ENCODE results near the gene TOP2A.
"Not testable (repeated sequence)": the region's sequence is repeated elsewhere in the genome, so short reads cannot be mapped to it uniquely, and the experiment has no call there.

The TOP2A gene

GRCh38 chr17:40416671-40417070 is 1.0 kb downstream of the TOP2A start:
- no peak overlapping the region for H3K9ac ChIP-seq (ENCODE audit: low read length in 5 of 5)
- H3K27ac ChIP-seq (ENCODE audit: low read depth, low read length): no peak overlapping the region

DNA sequence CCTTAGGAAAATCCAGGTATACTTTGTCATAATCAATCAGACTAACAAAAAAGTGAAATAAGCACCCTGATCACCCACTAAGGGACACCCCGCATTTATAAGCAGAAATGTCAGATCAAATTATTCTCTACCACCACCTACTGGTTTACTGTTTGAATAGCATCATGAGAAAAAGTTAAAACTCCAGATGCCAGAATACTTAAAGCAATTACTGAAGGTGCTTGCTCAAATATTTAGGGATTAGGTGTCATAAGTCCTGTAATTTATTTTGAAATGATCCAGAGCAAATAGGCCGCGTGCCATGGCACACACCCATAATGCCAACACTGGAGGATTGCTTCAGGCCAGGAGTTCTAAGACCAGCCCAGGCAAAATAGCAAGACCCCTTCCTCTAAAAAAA is 2.3 kb downstream of the TOP2A start:
- Histone ChIP-seq H3K27ac (ENCODE audit: low read depth, low read length) (no peak overlapping the region), H3K4me3 (ENCODE audit: low read depth in 1 of 5, low read length in 5 of 5) (no peak overlapping the region), H3K27me3 (ENCODE audit: control insufficient read depth in 5 of 5, insufficient read depth in 4 of 5, low read length in 5 of 5) (peaks cover 0 to 4% (median 0%) of the 10 kb centered on the region in 5 donors), H3K9me3 (ENCODE audit: control insufficient read depth in 5 of 5, low read length in 5 of 5) (no peaks in the 10 kb centered on the region), H3K9ac (ENCODE audit: low read length in 5 of 5) (no peak overlapping the region), H3K36me3 (ENCODE audit: control insufficient read depth in 5 of 5, insufficient read depth in 5 of 5, low read length in 5 of 5) (no peaks in the 10 kb centered on the region), H3K4me1 (ENCODE audit: control insufficient read depth in 5 of 5, insufficient read depth in 5 of 5, low read length in 5 of 5) (peaks cover 0 to 30% (median 26%) of the 10 kb centered on the region in 5 donors)

More at GRCh38 chr17:40416671-40417070, 1.0 kb downstream of the TOP2A start:
- Histone ChIP-seq H3K27me3 (ENCODE audit: control insufficient read depth in 5 of 5, insufficient read depth in 4 of 5, low read length in 5 of 5) (peaks cover 0 to 4% (median 0%) of the 10 kb centered on the region in 5 donors), H3K4me1 (ENCODE audit: control insufficient read depth in 5 of 5, insufficient read depth in 5 of 5, low read length in 5 of 5) (peaks cover 0 to 30% (median 26%) of the 10 kb centered on the region in 5 donors), H3K36me3 (ENCODE audit: control insufficient read depth in 5 of 5, insufficient read depth in 5 of 5, low read length in 5 of 5) (no peaks in the 10 kb centered on the region), H3K4me3 (ENCODE audit: low read depth in 1 of 5, low read length in 5 of 5) (no peak overlapping the region), H3K9me3 (ENCODE audit: control insufficient read depth in 5 of 5, low read length in 5 of 5) (no peaks in the 10 kb centered on the region)

DNA sequence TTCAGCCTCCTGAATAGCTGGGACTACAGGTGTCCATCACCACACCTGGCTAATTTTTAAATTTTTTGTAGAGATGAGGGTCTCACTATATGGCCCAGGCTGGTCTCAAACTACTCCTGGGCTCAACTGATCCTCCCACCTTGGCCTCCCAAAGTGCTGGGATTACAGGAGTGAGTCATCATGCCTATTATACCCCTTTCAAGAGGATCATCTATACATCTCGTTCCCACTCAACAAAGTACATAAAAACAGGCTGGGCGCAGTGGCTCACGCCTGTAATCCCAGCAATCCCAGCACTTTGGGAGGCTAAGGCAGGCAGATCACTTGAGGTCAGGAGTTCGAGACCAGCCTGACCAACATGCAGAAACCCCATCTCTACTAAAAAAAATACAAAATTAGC is 3.4 kb downstream of the TOP2A start:
- H3K4me1 ChIP-seq (ENCODE audit: control insufficient read depth in 5 of 5, insufficient read depth in 5 of 5, low read length in 5 of 5): peaks cover 0 to 22% (median 20%) of the 10 kb centered on the region in 5 donors
- H3K4me3 ChIP-seq (ENCODE audit: low read depth in 1 of 5, low read length in 5 of 5); H3K27ac ChIP-seq (ENCODE audit: low read depth, low read length); H3K9me3 ChIP-seq (ENCODE audit: control insufficient read depth in 5 of 5, low read length in 5 of 5); H3K36me3 ChIP-seq (ENCODE audit: control insufficient read depth in 5 of 5, insufficient read depth in 5 of 5, low read length in 5 of 5); H3K9ac ChIP-seq (ENCODE audit: low read length in 5 of 5); H3K27me3 ChIP-seq (ENCODE audit: control insufficient read depth in 5 of 5, insufficient read depth in 4 of 5, low read length in 5 of 5): not testable (repeated sequence)

GRCh38 chr17:40412880-40413279 is 4.8 kb downstream of the TOP2A start:
- H3K27ac ChIP-seq (ENCODE audit: low read depth, low read length): no peak overlapping the region
- H3K9me3 ChIP-seq (ENCODE audit: control insufficient read depth in 5 of 5, low read length in 5 of 5): no peaks in the 10 kb centered on the region
- no peak overlapping the region for H3K4me3 ChIP-seq (ENCODE audit: low read depth in 1 of 5, low read length in 5 of 5)
- H3K36me3 ChIP-seq (ENCODE audit: control insufficient read depth in 5 of 5, insufficient read depth in 5 of 5, low read length in 5 of 5): no peaks in the 10 kb centered on the region
- H3K4me1 ChIP-seq (ENCODE audit: control insufficient read depth in 5 of 5, insufficient read depth in 5 of 5, low read length in 5 of 5): peaks cover 0 to 8% (median 8%) of the 10 kb centered on the region in 5 donors
- H3K9ac ChIP-seq (ENCODE audit: low read length in 5 of 5): no peak overlapping the region
- peaks cover 0 to 4% (median 0%) of the 10 kb centered on the region in 5 donors for H3K27me3 ChIP-seq (ENCODE audit: control insufficient read depth in 5 of 5, insufficient read depth in 4 of 5, low read length in 5 of 5)

GRCh38 chr17:40411821-40412220 is 5.9 kb downstream of the TOP2A start:
- Histone ChIP-seq H3K36me3 (ENCODE audit: control insufficient read depth in 5 of 5, insufficient read depth in 5 of 5, low read length in 5 of 5) (no peaks in the 10 kb centered on the region), H3K27me3 (ENCODE audit: control insufficient read depth in 5 of 5, insufficient read depth in 4 of 5, low read length in 5 of 5) (no peaks in the 10 kb centered on the region), H3K27ac (ENCODE audit: low read depth, low read length) (no peak overlapping the region), H3K4me3 (ENCODE audit: low read depth in 1 of 5, low read length in 5 of 5) (no peak overlapping the region), H3K9ac (ENCODE audit: low read length in 5 of 5) (no peak overlapping the region), H3K9me3 (ENCODE audit: control insufficient read depth in 5 of 5, low read length in 5 of 5) (no peaks in the 10 kb centered on the region), H3K4me1 (ENCODE audit: control insufficient read depth in 5 of 5, insufficient read depth in 5 of 5, low read length in 5 of 5) (no peaks in the 10 kb centered on the region)

- H3K27me3 ChIP-seq (ENCODE audit: control insufficient read depth in 5 of 5, insufficient read depth in 4 of 5, low read length in 5 of 5): no peaks in the 10 kb centered on the region
- H3K36me3 ChIP-seq (ENCODE audit: control insufficient read depth in 5 of 5, insufficient read depth in 5 of 5, low read length in 5 of 5): no peaks in the 10 kb centered on the region
Observed at GRCh38 chr17:40410082-40410481, 7.6 kb downstream of the TOP2A start.

DNA sequence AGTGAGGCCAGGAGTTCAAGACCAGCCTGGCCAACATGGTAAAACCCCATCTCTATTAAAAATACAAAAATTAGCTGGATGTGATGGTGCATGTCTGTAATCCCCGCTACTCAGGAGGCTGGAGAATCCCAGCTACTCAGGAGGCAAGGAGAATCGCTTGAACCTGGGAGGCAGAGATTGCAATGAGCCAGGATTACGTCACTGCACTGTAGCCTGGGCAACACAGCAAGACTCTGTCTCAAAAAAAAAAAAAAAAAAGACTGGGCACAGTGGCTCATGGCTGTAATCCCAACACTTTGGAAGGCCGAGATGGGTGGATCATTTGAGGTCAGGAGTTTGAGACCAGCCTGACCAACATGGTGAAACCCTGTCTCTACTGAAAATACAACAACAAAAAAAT is 8.2 kb downstream of the TOP2A start:
- not testable (repeated sequence) for H3K4me1 ChIP-seq (ENCODE audit: control insufficient read depth in 5 of 5, insufficient read depth in 5 of 5, low read length in 5 of 5); H3K27me3 ChIP-seq (ENCODE audit: control insufficient read depth in 5 of 5, insufficient read depth in 4 of 5, low read length in 5 of 5); H3K36me3 ChIP-seq (ENCODE audit: control insufficient read depth in 5 of 5, insufficient read depth in 5 of 5, low read length in 5 of 5); H3K4me3 ChIP-seq (ENCODE audit: low read depth in 1 of 5, low read length in 5 of 5); H3K9ac ChIP-seq (ENCODE audit: low read length in 5 of 5); H3K27ac ChIP-seq (ENCODE audit: low read depth, low read length); H3K9me3 ChIP-seq (ENCODE audit: control insufficient read depth in 5 of 5, low read length in 5 of 5)

More at GRCh38 chr17:40410082-40410481, 7.6 kb downstream of the TOP2A start:
- H3K4me3 ChIP-seq (ENCODE audit: low read depth in 1 of 5, low read length in 5 of 5): no peak overlapping the region
- H3K4me1 ChIP-seq (ENCODE audit: control insufficient read depth in 5 of 5, insufficient read depth in 5 of 5, low read length in 5 of 5): no peaks in the 10 kb centered on the region
- no peaks in the 10 kb centered on the region for H3K9me3 ChIP-seq (ENCODE audit: control insufficient read depth in 5 of 5, low read length in 5 of 5)
- no peak overlapping the region for H3K27ac ChIP-seq (ENCODE audit: low read depth, low read length)
- H3K9ac ChIP-seq (ENCODE audit: low read length in 5 of 5): no peak overlapping the region

GRCh38 chr17:40407460-40407859 is 10.2 kb downstream of the TOP2A start:
- no peak overlapping the region for H3K4me3 ChIP-seq (ENCODE audit: low read depth in 1 of 5, low read length in 5 of 5)

DNA sequence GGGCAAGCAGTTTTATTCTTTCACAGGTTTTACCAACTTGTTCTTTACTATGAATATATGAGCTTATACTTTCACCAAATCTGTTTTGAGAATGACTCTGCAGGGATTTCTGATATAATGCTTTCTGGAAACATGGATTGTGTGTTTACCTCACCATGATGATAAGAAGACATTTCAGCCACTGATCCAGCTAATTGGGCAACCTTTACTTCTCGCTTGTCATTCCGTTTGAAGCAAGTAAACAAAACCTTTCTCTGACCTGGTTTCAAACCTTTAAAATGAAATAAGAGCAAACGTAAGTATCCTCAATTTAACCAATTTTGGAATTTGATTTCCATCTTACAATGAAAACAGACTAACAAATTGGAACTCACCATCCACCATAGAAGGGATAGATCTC is 13.7 kb downstream of the TOP2A start:
- no peak overlapping the region for H3K4me3 ChIP-seq (ENCODE audit: low read depth in 1 of 5, low read length in 5 of 5)
- no peaks in the 10 kb centered on the region for H3K4me1 ChIP-seq (ENCODE audit: control insufficient read depth in 5 of 5, insufficient read depth in 5 of 5, low read length in 5 of 5)
- H3K36me3 ChIP-seq (ENCODE audit: control insufficient read depth in 5 of 5, insufficient read depth in 5 of 5, low read length in 5 of 5): no peaks in the 10 kb centered on the region
- H3K27ac ChIP-seq (ENCODE audit: low read depth, low read length): no peak overlapping the region
- no peaks in the 10 kb centered on the region for H3K27me3 ChIP-seq (ENCODE audit: control insufficient read depth in 5 of 5, insufficient read depth in 4 of 5, low read length in 5 of 5)
- no peaks in the 10 kb centered on the region for H3K9me3 ChIP-seq (ENCODE audit: control insufficient read depth in 5 of 5, low read length in 5 of 5)
- H3K9ac ChIP-seq (ENCODE audit: low read length in 5 of 5): no peak overlapping the region

More at GRCh38 chr17:40407460-40407859, 10.2 kb downstream of the TOP2A start:
- Histone ChIP-seq H3K9ac (ENCODE audit: low read length in 5 of 5) (no peak overlapping the region), H3K9me3 (ENCODE audit: control insufficient read depth in 5 of 5, low read length in 5 of 5) (no peaks in the 10 kb centered on the region), H3K36me3 (ENCODE audit: control insufficient read depth in 5 of 5, insufficient read depth in 5 of 5, low read length in 5 of 5) (no peaks in the 10 kb centered on the region), H3K27ac (ENCODE audit: low read depth, low read length) (no peak overlapping the region), H3K4me1 (ENCODE audit: control insufficient read depth in 5 of 5, insufficient read depth in 5 of 5, low read length in 5 of 5) (no peaks in the 10 kb centered on the region), H3K27me3 (ENCODE audit: control insufficient read depth in 5 of 5, insufficient read depth in 4 of 5, low read length in 5 of 5) (no peaks in the 10 kb centered on the region)

GRCh38 chr17:40402668-40403067 is 15.0 kb downstream of the TOP2A start:
- H3K27ac ChIP-seq (ENCODE audit: low read depth, low read length): no peak overlapping the region
- H3K36me3 ChIP-seq (ENCODE audit: control insufficient read depth in 5 of 5, insufficient read depth in 5 of 5, low read length in 5 of 5): no peaks in the 10 kb centered on the region
- no peak overlapping the region for H3K9ac ChIP-seq (ENCODE audit: low read length in 5 of 5)

DNA sequence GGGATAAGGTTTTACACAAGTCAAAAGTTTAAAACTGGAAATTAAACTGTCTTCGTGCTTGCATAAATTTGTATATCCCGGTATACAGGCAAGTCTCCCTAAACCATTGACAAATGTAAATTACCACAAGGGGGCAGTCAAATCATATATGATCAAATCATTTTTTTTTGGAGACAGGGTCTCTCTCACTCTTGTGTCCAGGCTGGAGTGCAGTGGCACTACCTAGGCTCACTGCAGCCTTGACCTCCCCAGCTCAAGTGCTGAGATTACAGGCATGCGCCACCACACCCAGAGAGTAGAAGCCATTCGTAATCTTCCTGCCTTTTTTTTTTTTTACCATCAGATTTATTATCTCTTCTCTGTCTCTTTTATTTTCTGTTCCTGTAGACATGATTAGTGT is 18.5 kb downstream of the TOP2A start:
- Histone ChIP-seq H3K9ac (ENCODE audit: low read length in 5 of 5) (no peak overlapping the region), H3K27me3 (ENCODE audit: control insufficient read depth in 5 of 5, insufficient read depth in 4 of 5, low read length in 5 of 5) (no peaks in the 10 kb centered on the region), H3K4me1 (ENCODE audit: control insufficient read depth in 5 of 5, insufficient read depth in 5 of 5, low read length in 5 of 5) (no peaks in the 10 kb centered on the region)

More at GRCh38 chr17:40402668-40403067, 15.0 kb downstream of the TOP2A start:
- H3K27me3 ChIP-seq (ENCODE audit: control insufficient read depth in 5 of 5, insufficient read depth in 4 of 5, low read length in 5 of 5): no peaks in the 10 kb centered on the region
- H3K9me3 ChIP-seq (ENCODE audit: control insufficient read depth in 5 of 5, low read length in 5 of 5): no peaks in the 10 kb centered on the region
- no peaks in the 10 kb centered on the region for H3K4me1 ChIP-seq (ENCODE audit: control insufficient read depth in 5 of 5, insufficient read depth in 5 of 5, low read length in 5 of 5)
- H3K4me3 ChIP-seq (ENCODE audit: low read depth in 1 of 5, low read length in 5 of 5): no peak overlapping the region

More for the DNA sequence above, 18.5 kb downstream of the TOP2A start:
- H3K36me3 ChIP-seq (ENCODE audit: control insufficient read depth in 5 of 5, insufficient read depth in 5 of 5, low read length in 5 of 5): no peaks in the 10 kb centered on the region
- H3K4me3 ChIP-seq (ENCODE audit: low read depth in 1 of 5, low read length in 5 of 5): no peak overlapping the region
- no peaks in the 10 kb centered on the region for H3K9me3 ChIP-seq (ENCODE audit: control insufficient read depth in 5 of 5, low read length in 5 of 5)
- no peak overlapping the region for H3K27ac ChIP-seq (ENCODE audit: low read depth, low read length)

All from subcutaneous abdominal adipose tissue (tissue), 5 donors.